Measurements from ENCODE around the gene NFIB.

NFIB gene

GRCh38 chr9:14273696-14274121, 40.2 kb downstream of the NFIB start:
- no peak for DNase-seq (ENCODE audit: low spot score)

- DNase-seq (ENCODE audit: low spot score): no peak
Observed at GRCh38 chr9:14272927-14273528, 40.9 kb downstream of the NFIB start.

GRCh38 chr9:14271093-14271673, 42.8 kb downstream of the NFIB start:
- no peak for DNase-seq (ENCODE audit: low spot score)

- DNase-seq (ENCODE audit: low spot score): no peak
Observed at GRCh38 chr9:14270358-14271092, 43.4 kb downstream of the NFIB start.

- no peak for DNase-seq (ENCODE audit: low spot score)
Observed at GRCh38 chr9:14269916-14270315, 44.0 kb downstream of the NFIB start.

GRCh38 chr9:14263707-14264483, 50.0 kb downstream of the NFIB start:
- DNase-seq (ENCODE audit: low spot score): no peak

GRCh38 chr9:14262827-14263226, 51.1 kb downstream of the NFIB start:
- no peak for DNase-seq (ENCODE audit: low spot score)

- no peak for DNase-seq (ENCODE audit: low spot score)
Observed at GRCh38 chr9:14261616-14262015, 52.3 kb downstream of the NFIB start.

- DNase-seq (ENCODE audit: low spot score): peak; percentile 6
Observed at GRCh38 chr9:14260101-14260500, 53.8 kb downstream of the NFIB start.

- no peak for DNase-seq (ENCODE audit: low spot score)
Observed at GRCh38 chr9:14258660-14259239, 55.2 kb downstream of the NFIB start.

GRCh38 chr9:14258156-14258555, 55.8 kb downstream of the NFIB start:
- no peak for DNase-seq (ENCODE audit: low spot score)

GRCh38 chr9:14256588-14256987, 57.4 kb downstream of the NFIB start:
- no peak for DNase-seq (ENCODE audit: low spot score)

GRCh38 chr9:14251154-14252071, 62.5 kb downstream of the NFIB start:
- DNase-seq (ENCODE audit: low spot score): no peak

GRCh38 chr9:14250794-14251153, 63.2 kb downstream of the NFIB start:
- DNase-seq (ENCODE audit: low spot score): no peak

- DNase-seq (ENCODE audit: low spot score): no peak
Observed at GRCh38 chr9:14249527-14249926, 64.4 kb downstream of the NFIB start.

- DNase-seq (ENCODE audit: low spot score): no peak
Observed at GRCh38 chr9:14248149-14248548, 65.8 kb downstream of the NFIB start.

- no peak for DNase-seq (ENCODE audit: low spot score)
Observed at GRCh38 chr9:14247577-14247976, 66.4 kb downstream of the NFIB start.

GRCh38 chr9:14246951-14247350, 67.0 kb downstream of the NFIB start:
- no peak for DNase-seq (ENCODE audit: low spot score)

- no peak for DNase-seq (ENCODE audit: low spot score)
Observed at GRCh38 chr9:14245901-14246525, 67.9 kb downstream of the NFIB start.

GRCh38 chr9:14243514-14244042, 70.4 kb downstream of the NFIB start:
- no peak for DNase-seq (ENCODE audit: low spot score)
